Frontal cortex (tissue), 4 donors: ENCODE data around the gene ITPRIP. TPM values are rescaled to one million over a fixed set of nuclear protein-coding genes. Genes with fewer than 3 reads are reported as not detected.

ENCODE experiments used
- DNase-seq, 2 donors: peaks; one replicate each; pipeline ENCODE4 v3.0.0; 2012; ENCODE audit warnings: low spot score in 2 of 2
- FAIRE-seq: peaks from 2 replicates; lab custom pipeline; 2012; peaks lifted over from hg19 to GRCh38; lab: Jason Lieb, UNC
- total RNA-seq: library from RNA; depleted of rRNA; stranded (reverse); fragments of >200 nt; gene quantifications from one replicate; pipeline ENCODE4 v1.2.3, GENCODE V29; 2014
- donor health status: control.
- donor health status: control.
- donor health status: control.

The ITPRIP gene
- total RNA-seq, 1 donor from 2014 or later = 1.2 TPM

GRCh38 chr10:104327745-104328645, 10.3 kb downstream of the ITPRIP start:
- FAIRE-seq = no peak
- DNase-seq = no peak

- DNase-seq (no peak), FAIRE-seq (no peak)
Measured at GRCh38 chr10:104326991-104327610, 11.2 kb downstream of the ITPRIP start.

GRCh38 chr10:104325436-104326435, 12.5 kb downstream of the ITPRIP start:
- DNase-seq (no peak), FAIRE-seq (no peak)

- FAIRE-seq (no peak), DNase-seq (no peak)
Measured at GRCh38 chr10:104324931-104325330, 13.3 kb downstream of the ITPRIP start.

GRCh38 chr10:104324221-104324686, 14.0 kb downstream of the ITPRIP start:
- FAIRE-seq = no peak

GRCh38 chr10:104323760-104324201, 14.5 kb downstream of the ITPRIP start:
- DNase-seq (no peak), FAIRE-seq (no peak)

More at GRCh38 chr10:104324221-104324686, 14.0 kb downstream of the ITPRIP start:
- DNase-seq = no peak

GRCh38 chr10:104323085-104323484, 15.2 kb downstream of the ITPRIP start:
- FAIRE-seq (no peak), DNase-seq (no peak)

- FAIRE-seq = no peak
- no peak for DNase-seq
Measured at GRCh38 chr10:104322416-104322782, 15.9 kb downstream of the ITPRIP start.

- DNase-seq = no peak
- no peak for FAIRE-seq
Measured at GRCh38 chr10:104321725-104322415, 16.4 kb downstream of the ITPRIP start.

- FAIRE-seq = no peak
- DNase-seq = no peak
Measured at GRCh38 chr10:104321226-104321625, 17.0 kb downstream of the ITPRIP start.

- DNase-seq = no peak
- no peak for FAIRE-seq
Measured at GRCh38 chr10:104318810-104319741, 19.2 kb downstream of the ITPRIP start.

- FAIRE-seq (no peak), DNase-seq (no peak)
Measured at GRCh38 chr10:104318326-104318725, 19.9 kb downstream of the ITPRIP start.

- DNase-seq (no peak), FAIRE-seq (no peak)
Measured at GRCh38 chr10:104317726-104318299, 20.5 kb downstream of the ITPRIP start.

GRCh38 chr10:104317269-104317710, 21.0 kb downstream of the ITPRIP start:
- FAIRE-seq (no peak), DNase-seq (no peak)

- no peak for DNase-seq
- no peak for FAIRE-seq
Measured at GRCh38 chr10:104316321-104317099, 21.8 kb downstream of the ITPRIP start.

- DNase-seq (no peak), FAIRE-seq (no peak)
Measured at GRCh38 chr10:104315486-104315921, 22.8 kb downstream of the ITPRIP start.
